ENCODE results near the gene B4GALT4.
"Not testable (repeated sequence)": the region's sequence is repeated elsewhere in the genome, so short reads cannot be mapped to it uniquely, and the experiment has no call there.

The B4GALT4 gene

GRCh38 chr3:119184796-119185570, 55.7 kb downstream of the B4GALT4 start:
- no peak overlapping the region for H3K9ac ChIP-seq
- H3K4me2 ChIP-seq, result no peak overlapping the region
- H3K27ac ChIP-seq, result no peak overlapping the region
- TF ChIP-seq Cebpa-rat (IDR thresholded peaks at IDR 0.05), result no peak
- H3K27me3 ChIP-seq, result no peaks in the 10 kb centered on the region
- no peaks in the 10 kb centered on the region for H3K36me3 ChIP-seq
- H3K9me3 ChIP-seq, result no peaks in the 10 kb centered on the region
- no peaks in the 10 kb centered on the region for H3K4me1 ChIP-seq
- no peak overlapping the region for H3K4me3 ChIP-seq
- H4K20me1 ChIP-seq, result no peaks in the 10 kb centered on the region

- Histone ChIP-seq H3K9ac (no peak overlapping the region), H3K9me3 (no peaks in the 10 kb centered on the region), H4K20me1 (no peaks in the 10 kb centered on the region), H3K27me3 (no peaks in the 10 kb centered on the region), H3K4me1 (no peaks in the 10 kb centered on the region), H3K36me3 (no peaks in the 10 kb centered on the region), H3K27ac (no peak overlapping the region), H3K4me3 (no peak overlapping the region), H3K4me2 (no peak overlapping the region)
- no peak for TF ChIP-seq Cebpa-rat (IDR thresholded peaks at IDR 0.05)
These were observed 56.6 kb downstream of the B4GALT4 start for GRCh38 chr3:119184111-119184510.

- H4K20me1 ChIP-seq, result no peaks in the 10 kb centered on the region
- H3K27me3 ChIP-seq, result no peaks in the 10 kb centered on the region
- no peak for TF ChIP-seq Cebpa-rat (IDR thresholded peaks at IDR 0.05)
- H3K9ac ChIP-seq, result no peak overlapping the region
- H3K4me3 ChIP-seq, result no peak overlapping the region
- H3K27ac ChIP-seq, result no peak overlapping the region
- H3K9me3 ChIP-seq, result no peaks in the 10 kb centered on the region
- no peaks in the 10 kb centered on the region for H3K4me1 ChIP-seq
- no peaks in the 10 kb centered on the region for H3K36me3 ChIP-seq
- H3K4me2 ChIP-seq, result no peak overlapping the region
These were observed 58.9 kb downstream of the B4GALT4 start for GRCh38 chr3:119181765-119182164.

GRCh38 chr3:119177321-119177720, 63.4 kb downstream of the B4GALT4 start:
- H3K36me3 ChIP-seq, result no peaks in the 10 kb centered on the region
- no peaks in the 10 kb centered on the region for H3K9me3 ChIP-seq
- TF ChIP-seq Cebpa-rat (IDR thresholded peaks at IDR 0.05), result no peak
- no peak overlapping the region for H3K9ac ChIP-seq
- no peaks in the 10 kb centered on the region for H3K4me1 ChIP-seq
- H3K27me3 ChIP-seq, result no peaks in the 10 kb centered on the region
- no peak overlapping the region for H3K4me3 ChIP-seq
- no peak overlapping the region for H3K27ac ChIP-seq
- no peak overlapping the region for H3K4me2 ChIP-seq
- H4K20me1 ChIP-seq, result no peaks in the 10 kb centered on the region

GRCh38 chr3:119176778-119177177, 63.9 kb downstream of the B4GALT4 start:
- no peak overlapping the region for H3K27ac ChIP-seq
- H3K9ac ChIP-seq, result no peak overlapping the region

GRCh38 chr3:119175872-119176756, 64.6 kb downstream of the B4GALT4 start:
- no peaks in the 10 kb centered on the region for H3K4me1 ChIP-seq
- no peaks in the 10 kb centered on the region for H3K36me3 ChIP-seq
- H3K9me3 ChIP-seq, result no peaks in the 10 kb centered on the region
- no peak overlapping the region for H3K4me3 ChIP-seq
- H3K4me2 ChIP-seq, result no peak overlapping the region
- no peak for TF ChIP-seq Cebpa-rat (IDR thresholded peaks at IDR 0.05)
- no peaks in the 10 kb centered on the region for H4K20me1 ChIP-seq
- H3K27me3 ChIP-seq, result no peaks in the 10 kb centered on the region
- no peak overlapping the region for H3K27ac ChIP-seq
- no peak overlapping the region for H3K9ac ChIP-seq

More at GRCh38 chr3:119176778-119177177, 63.9 kb downstream of the B4GALT4 start:
- Histone ChIP-seq H3K4me2 (no peak overlapping the region), H3K36me3 (no peaks in the 10 kb centered on the region), H4K20me1 (no peaks in the 10 kb centered on the region), H3K27me3 (no peaks in the 10 kb centered on the region), H3K9me3 (no peaks in the 10 kb centered on the region), H3K4me1 (no peaks in the 10 kb centered on the region), H3K4me3 (no peak overlapping the region)
- TF ChIP-seq Cebpa-rat (IDR thresholded peaks at IDR 0.05), result no peak

- no peaks in the 10 kb centered on the region for H3K27me3 ChIP-seq
These were observed 67.4 kb downstream of the B4GALT4 start, which contains the start of gene UPK1B for GRCh38 chr3:119173325-119173724. Gene UPK1B (plus strand): TSS chr3:119173598. CDS start chr3:119186742, 13,144 bp downstream.

GRCh38 chr3:119170821-119171220, 69.9 kb downstream of the B4GALT4 start:
- no peak for TF ChIP-seq Cebpa-rat (IDR thresholded peaks at IDR 0.05)
- Histone ChIP-seq H3K27ac (no peak overlapping the region), H3K9ac (no peak overlapping the region), H3K27me3 (no peaks in the 10 kb centered on the region), H3K36me3 (no peaks in the 10 kb centered on the region), H3K4me2 (no peak overlapping the region), H3K4me3 (no peak overlapping the region), H4K20me1 (no peaks in the 10 kb centered on the region), H3K9me3 (no peaks in the 10 kb centered on the region), H3K4me1 (no peaks in the 10 kb centered on the region)

More at GRCh38 chr3:119173325-119173724, 67.4 kb downstream of the B4GALT4 start, which contains the start of gene UPK1B:
- Histone ChIP-seq H3K4me2 (no peak within 1 kb of the TSS), H3K9ac (no peak within 1 kb of the TSS), H3K27ac (no peak within 1 kb of the TSS), H3K4me3 (no peak within 1 kb of the TSS), H3K36me3 (no peaks in the 10 kb centered on the region), H4K20me1 (no peaks in the 10 kb centered on the region), H3K4me1 (no peaks in the 10 kb centered on the region), H3K9me3 (no peaks in the 10 kb centered on the region)
- no peak for TF ChIP-seq Cebpa-rat (IDR thresholded peaks at IDR 0.05)

- not testable (repeated sequence) for H3K36me3 ChIP-seq, H4K20me1 ChIP-seq, H3K27me3 ChIP-seq, H3K9ac ChIP-seq, H3K4me2 ChIP-seq, H3K27ac ChIP-seq, H3K4me1 ChIP-seq, H3K4me3 ChIP-seq
- peaks cover 14% of the 10 kb centered on the region for H3K9me3 ChIP-seq
These were observed 75.9 kb downstream of the B4GALT4 start for GRCh38 chr3:119164745-119165144.
